Fibroblast of the aortic adventitia (primary cell): ENCODE data around the gene KSR1. TPM values are rescaled to one million over a fixed set of nuclear protein-coding genes. Genes with fewer than 3 reads are reported as not detected.

ENCODE experiments used
- DNase-seq: peaks from one replicate; pipeline ENCODE4 v3.0.0-alpha.2; 2010; ENCODE audit warnings: low read depth
- H3K4me3 ChIP-seq: 2 replicates; pipeline ENCODE4 v1.5.1; 2011; ENCODE audit warnings: low read depth, mild to moderate bottlenecking, control low read depth, low read length, moderate library complexity
- total RNA-seq: library from RNA; depleted of rRNA; stranded (reverse); fragments of >200 nt; gene quantifications from 2 replicates; pipeline ENCODE4 v1.2.3, GENCODE V29; 2012; ENCODE audit warnings: low replicate concordance
- TF ChIP-seq, protein P1 (sequence below): IDR thresholded peaks from 2 replicates; pipeline ENCODE4 v1.5.1; 2011; ENCODE audit warnings: mild to moderate bottlenecking, low read length, control low read depth, inconsistent platforms; ENCODE audit not compliant: insufficient read depth

The KSR1 gene
- total RNA-seq, 1 donor: 19.4 TPM

DNA sequence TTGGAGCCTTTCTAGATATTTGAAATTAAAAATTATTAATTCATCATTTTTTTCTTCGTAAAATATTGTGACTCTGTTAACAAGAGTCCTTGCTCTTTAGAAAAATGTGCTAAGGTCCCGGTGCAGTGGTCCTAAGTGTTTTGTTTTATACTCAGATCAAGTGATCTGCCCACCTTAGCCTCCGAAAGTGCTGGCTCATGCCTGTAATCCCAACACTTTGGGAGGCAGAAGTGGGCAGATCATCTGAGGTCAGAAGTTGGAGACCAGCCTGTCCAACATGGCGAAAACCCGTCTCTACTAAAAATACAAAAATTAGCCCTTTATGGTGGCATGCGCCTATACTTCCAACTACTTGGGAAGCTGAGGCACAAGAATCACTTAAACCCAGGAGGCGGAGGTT, 92.1 kb downstream of the KSR1 start:
- H3K4me3 ChIP-seq: no peak overlapping the region
- DNase-seq: no peak
- TF ChIP-seq, protein P1, sequence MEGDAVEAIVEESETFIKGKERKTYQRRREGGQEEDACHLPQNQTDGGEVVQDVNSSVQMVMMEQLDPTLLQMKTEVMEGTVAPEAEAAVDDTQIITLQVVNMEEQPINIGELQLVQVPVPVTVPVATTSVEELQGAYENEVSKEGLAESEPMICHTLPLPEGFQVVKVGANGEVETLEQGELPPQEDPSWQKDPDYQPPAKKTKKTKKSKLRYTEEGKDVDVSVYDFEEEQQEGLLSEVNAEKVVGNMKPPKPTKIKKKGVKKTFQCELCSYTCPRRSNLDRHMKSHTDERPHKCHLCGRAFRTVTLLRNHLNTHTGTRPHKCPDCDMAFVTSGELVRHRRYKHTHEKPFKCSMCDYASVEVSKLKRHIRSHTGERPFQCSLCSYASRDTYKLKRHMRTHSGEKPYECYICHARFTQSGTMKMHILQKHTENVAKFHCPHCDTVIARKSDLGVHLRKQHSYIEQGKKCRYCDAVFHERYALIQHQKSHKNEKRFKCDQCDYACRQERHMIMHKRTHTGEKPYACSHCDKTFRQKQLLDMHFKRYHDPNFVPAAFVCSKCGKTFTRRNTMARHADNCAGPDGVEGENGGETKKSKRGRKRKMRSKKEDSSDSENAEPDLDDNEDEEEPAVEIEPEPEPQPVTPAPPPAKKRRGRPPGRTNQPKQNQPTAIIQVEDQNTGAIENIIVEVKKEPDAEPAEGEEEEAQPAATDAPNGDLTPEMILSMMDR: no peak

DNA sequence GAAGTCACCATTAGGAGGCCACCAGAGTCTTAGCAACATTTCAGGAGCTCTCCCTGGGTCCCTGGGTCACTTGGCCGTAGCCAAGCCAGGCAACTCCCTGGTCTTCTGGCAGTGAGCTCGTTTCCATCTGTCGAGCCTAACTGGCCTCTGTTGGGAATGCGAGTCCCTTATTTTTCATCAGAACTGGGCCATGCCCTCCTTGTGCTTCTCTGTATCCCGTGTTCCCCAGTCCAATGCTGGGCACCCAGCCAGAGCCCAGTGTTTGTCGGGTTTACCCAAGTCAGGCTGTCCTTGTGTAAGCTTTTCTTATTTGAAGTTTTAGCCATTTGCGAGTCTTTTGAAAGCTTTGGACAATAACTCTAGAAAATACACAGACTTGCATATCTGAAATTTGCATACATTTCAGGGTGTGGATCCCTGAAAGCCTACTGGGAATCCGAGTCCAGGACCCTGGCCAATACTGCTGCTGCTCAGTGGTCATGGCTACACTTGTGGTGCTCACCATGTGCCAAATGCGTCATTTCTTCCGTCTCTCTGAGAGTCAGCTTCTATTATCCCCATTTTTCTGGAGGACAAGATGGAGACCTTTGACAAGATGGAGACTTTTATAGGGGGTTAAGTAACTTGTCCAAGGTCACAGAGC, 93.1 kb downstream of the KSR1 start:
- TF ChIP-seq, protein P1: no peak
- peak; percentile 70 for DNase-seq
- no peak overlapping the region for H3K4me3 ChIP-seq

DNA sequence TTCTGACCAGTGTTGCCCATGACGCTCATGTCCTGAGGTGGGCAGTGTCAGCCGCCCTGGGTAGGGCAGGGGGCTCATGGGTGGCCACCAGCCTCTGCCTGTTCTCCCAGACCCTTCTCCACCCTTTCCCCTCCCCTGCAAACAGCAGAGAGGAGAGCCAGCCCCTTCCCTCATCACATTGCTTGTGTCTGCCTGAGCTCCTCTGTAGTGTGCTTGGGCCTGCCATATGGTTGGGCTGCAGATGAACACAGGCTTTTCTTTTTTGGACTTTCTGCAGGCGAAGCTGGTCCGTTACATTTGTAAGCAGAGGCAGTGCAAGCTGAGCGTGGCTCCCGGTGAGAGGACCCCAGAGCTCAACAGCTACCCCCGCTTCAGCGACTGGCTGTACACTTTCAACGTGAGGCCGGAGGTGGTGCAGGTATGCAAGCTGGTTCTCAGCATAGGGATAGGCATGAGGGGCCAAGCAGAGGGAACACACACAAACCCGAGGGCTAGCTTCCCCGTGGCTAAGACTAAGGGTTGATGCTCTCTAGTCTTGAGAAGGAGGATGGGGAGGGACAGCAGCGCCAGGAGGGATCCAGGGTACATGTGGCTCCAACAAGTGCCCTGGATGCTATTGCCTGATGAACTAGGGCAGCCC, 94.2 kb downstream of the KSR1 start:
- TF ChIP-seq, protein P1: no peak
- DNase-seq: no peak
- H3K4me3 ChIP-seq: no peak overlapping the region

DNA sequence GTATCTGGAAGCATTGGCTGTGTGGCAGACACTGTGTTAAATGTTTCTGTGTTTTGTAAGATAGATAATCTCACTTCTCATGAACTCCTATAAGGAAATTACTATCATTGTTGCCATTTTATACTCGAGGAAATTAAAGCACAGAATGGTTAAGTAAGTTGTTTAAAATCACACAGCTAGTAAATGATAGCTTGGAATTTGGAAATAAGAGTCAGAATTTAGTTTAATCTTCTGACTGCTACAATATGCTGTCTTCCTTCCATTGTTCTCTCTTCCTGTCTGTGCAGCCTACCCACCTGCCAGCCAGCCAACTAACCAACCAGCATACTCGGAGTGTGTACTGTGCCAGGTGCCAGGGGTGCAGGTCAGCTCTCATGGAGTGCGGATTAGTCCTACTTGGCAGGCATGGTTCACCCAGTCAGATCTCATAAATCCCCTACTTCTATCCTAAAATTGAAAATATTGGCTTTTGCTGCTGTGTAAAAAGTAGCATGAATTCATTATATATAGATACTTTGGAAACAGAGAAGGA, 94.8 kb downstream of the KSR1 start:
- TF ChIP-seq, protein P1: no peak
- DNase-seq: no peak
- no peak overlapping the region for H3K4me3 ChIP-seq

DNA sequence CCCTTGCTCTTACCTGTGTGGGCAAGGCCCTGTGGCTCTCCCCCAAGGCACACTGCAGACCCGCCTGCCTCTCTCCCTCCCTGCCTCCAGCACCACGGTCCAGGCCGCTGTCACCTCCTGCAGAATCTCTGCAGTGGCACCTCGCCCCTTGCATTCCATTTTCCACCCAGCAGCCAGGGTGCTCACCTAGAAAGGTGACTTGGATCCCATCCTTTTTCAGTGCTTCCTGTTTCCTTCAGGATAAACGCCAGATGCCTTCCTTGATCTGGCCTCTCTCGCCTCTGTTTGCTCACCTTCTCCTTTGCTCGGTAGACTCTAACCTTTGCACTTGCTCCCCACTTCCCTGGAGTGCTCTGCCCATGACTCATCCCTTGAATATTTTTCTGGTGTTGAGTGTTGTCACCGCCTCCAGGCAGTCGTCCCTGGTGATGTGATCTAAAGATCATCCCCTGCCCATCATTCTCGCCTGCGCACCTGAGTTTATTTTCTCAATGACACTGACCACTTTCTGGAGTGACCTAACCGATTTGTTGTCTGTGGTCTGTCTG, 95.5 kb downstream of the KSR1 start:
- TF ChIP-seq, protein P1: no peak
- DNase-seq: no peak
- H3K4me3 ChIP-seq: no peak overlapping the region

DNA sequence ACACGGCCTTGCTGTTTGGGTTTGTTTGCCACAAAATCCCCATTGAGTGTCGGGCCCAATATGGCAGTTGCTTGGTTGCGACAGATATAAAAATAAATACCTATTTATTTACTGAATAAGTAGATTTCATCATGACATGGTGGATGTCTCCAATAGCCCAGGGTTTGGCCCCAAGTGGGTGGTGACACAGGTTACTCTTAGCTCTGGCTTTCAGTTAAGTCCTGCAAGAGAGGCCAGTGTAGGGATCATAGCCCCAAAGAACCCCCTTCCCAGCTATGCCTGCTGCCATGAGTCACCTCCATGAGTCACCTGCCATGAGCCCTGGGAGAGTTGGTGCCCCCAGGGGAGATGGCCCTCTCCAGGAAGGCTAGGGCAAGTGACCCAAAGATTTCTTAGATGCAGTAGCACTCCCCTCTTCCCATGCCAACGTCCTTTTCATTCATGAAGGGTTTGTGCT, 96.1 kb downstream of the KSR1 start:
- TF ChIP-seq, protein P1: no peak
- DNase-seq: peak; percentile 43

More for the DNA sequence above, 96.1 kb downstream of the KSR1 start:
- H3K4me3 ChIP-seq: no peak overlapping the region
